HCT116 (cell line): ENCODE data around the gene PTRHD1. TPM values are rescaled to one million over a fixed set of nuclear protein-coding genes. Genes with fewer than 3 reads are reported as not detected.

Experiments
- ATAC-seq: fragments of 200-7000 bp; cut with Tn5 transposase; 2 replicates; pipeline ENCODE4 v1.9.1; 2020; ENCODE audit warnings: mild to moderate bottlenecking, moderate library complexity
- BruUV-seq: library from RNA; stranded (reverse); fragments of 400-500 nt; replicated peaks from 2 replicates; lab custom pipeline; 2021; lab: Mats Ljungman, UMichigan
- CTCF ChIA-PET: fragments of 300-600 bp; sonication (Branson Sonifier 250); formaldehyde crosslinking; loops from one replicate; lab custom pipeline; 2021; ENCODE audit warnings: antibody characterized with exemption; lab: Charles Lee
- POLR2A ChIA-PET: fragments of 300-600, 350-600 bp; sonication (Branson Sonifier 250); formaldehyde crosslinking; loops from one replicate; lab custom pipeline; 2021; ENCODE audit warnings: antibody characterized with exemption; lab: Charles Lee
- RAD21 ChIA-PET, 2 experiments: fragments of 300-600 bp; sonication (Branson Sonifier 250); formaldehyde crosslinking; loops; one replicate each; lab custom pipeline; 2023; ENCODE audit warnings: low total read pairs in 2 of 2; ENCODE audit not compliant: uncharacterized antibody in 2 of 2, unreplicated experiment in 2 of 2, low non-redundant PET in 1 of 2; lab: Charles Lee
- DNase-seq: peaks from one replicate; pipeline ENCODE4 v3.0.0-alpha.2; 2010; ENCODE audit warnings: low read depth, low spot score
- H2AFZ ChIP-seq: fragments of 200-600 bp; shearing (Covaris generic), sonication (generic); 2 replicates; pipeline ENCODE4 v1.6.1; 2017; ENCODE audit warnings: low read depth, mixed run types, mixed read lengths, antibody characterized with exemption, low read length; ENCODE audit not compliant: poor library complexity, severe bottlenecking
- H3K27ac ChIP-seq: 2 replicates; pipeline ENCODE4 v1.5.1; 2012; ENCODE audit warnings: low read depth, low read length
- H3K27me3 ChIP-seq: fragments of 200-600 bp; sonication (generic); 2 replicates; pipeline ENCODE4 v1.6.1; 2016; ENCODE audit warnings: mixed run types, low read length, mixed read lengths; ENCODE audit not compliant: insufficient read depth
- H3K36me3 ChIP-seq, 2 experiments: fragments of 200-500 bp in 1 of 2; fragments of 200-600 bp in 1 of 2; sonication (Bioruptor generic) in 1 of 2; sonication (generic) in 1 of 2; 2 replicates each; pipeline versions ENCODE4 v1.5.1 to v1.6.1; 2014 to 2016; ENCODE audit warnings: low read length in 2 of 2, inconsistent platforms in 1 of 2, mixed read lengths in 1 of 2, mixed run types in 1 of 2; ENCODE audit not compliant: insufficient read depth in 2 of 2, control insufficient read depth in 1 of 2
- H3K4me1 ChIP-seq, 2 experiments: fragments of 200-600 bp in 1 of 2; sonication (generic) in 1 of 2; 2 replicates each; pipeline versions ENCODE4 v1.5.1 to v1.6.1; 2012 to 2017; ENCODE audit warnings: low read length in 2 of 2, inconsistent platforms in 1 of 2, mild to moderate bottlenecking in 1 of 2, mixed read lengths in 1 of 2, mixed run types in 1 of 2, moderate library complexity in 1 of 2; ENCODE audit not compliant: insufficient read depth in 2 of 2, control insufficient read depth in 1 of 2
- H3K4me2 ChIP-seq: fragments of 200-600 bp; sonication (generic); 2 replicates; pipeline ENCODE4 v1.6.1; 2017; ENCODE audit warnings: mixed run types, low read length, mixed read lengths
- H3K4me3 ChIP-seq, 2 experiments: fragments of 200-600 bp in 1 of 2; sonication (generic) in 1 of 2; replicated peaks in 1 of 2; 2 replicates each; pipeline ENCODE4 v1.5.1; 2011 to 2016; ENCODE audit warnings: low read length in 2 of 2, control low read depth in 1 of 2, low read depth in 1 of 2, mild to moderate bottlenecking in 1 of 2, mixed read lengths in 1 of 2, mixed run types in 1 of 2
- H3K79me2 ChIP-seq: fragments of 200-600 bp; sonication (generic); 2 replicates; pipeline ENCODE4 v1.6.1; 2017; ENCODE audit warnings: mild to moderate bottlenecking, mixed run types, low read length, moderate library complexity, mixed read lengths; ENCODE audit not compliant: insufficient read depth
- H3K9ac ChIP-seq: fragments of 200-600 bp; sonication (generic); 2 replicates; pipeline ENCODE4 v1.6.1; 2016; ENCODE audit warnings: low read length, mixed read lengths
- H3K9me2 ChIP-seq: fragments of 200-600 bp; sonication (generic), shearing (Covaris generic); 2 replicates; pipeline ENCODE4 v1.6.1; 2017; ENCODE audit warnings: mixed run types, mild to moderate bottlenecking, moderate library complexity; ENCODE audit not compliant: insufficient read depth
- H3K9me3 ChIP-seq, 2 experiments: fragments of 200-500 bp in 1 of 2; fragments of 200-600 bp in 1 of 2; sonication (Bioruptor generic) in 1 of 2; sonication (generic) in 1 of 2; 2 replicates each; pipeline ENCODE4 v1.6.1; 2014 to 2017; ENCODE audit warnings: low read length in 2 of 2, mixed read lengths in 2 of 2, inconsistent platforms in 1 of 2, low read depth in 1 of 2, mild to moderate bottlenecking in 1 of 2, mixed run types in 1 of 2, moderate library complexity in 1 of 2; ENCODE audit not compliant: control insufficient read depth in 1 of 2, insufficient read depth in 1 of 2
- H4K20me1 ChIP-seq: fragments of 200-600 bp; sonication (generic), shearing (Covaris generic); 2 replicates; pipeline ENCODE4 v1.6.1; 2017; ENCODE audit warnings: mixed run types, mild to moderate bottlenecking, moderate library complexity; ENCODE audit not compliant: insufficient read depth
- ATF3 ChIP-seq: IDR thresholded peaks from 2 replicates; pipeline ENCODE4 v1.6.1; 2012
- CBX3 ChIP-seq: IDR thresholded peaks from 2 replicates; pipeline ENCODE4 v1.6.1; 2012; ENCODE audit warnings: low read depth
- CEBPB ChIP-seq: IDR thresholded peaks from 2 replicates; pipeline ENCODE4 v1.6.1; 2012; ENCODE audit warnings: low read depth
- EGR1 ChIP-seq: IDR thresholded peaks from 2 replicates; pipeline ENCODE4 v1.6.1; 2012; ENCODE audit warnings: low read depth
- ELF1 ChIP-seq: IDR thresholded peaks from 2 replicates; pipeline ENCODE4 v1.6.1; 2012; ENCODE audit warnings: low read depth, borderline replicate concordance
- EZH2 ChIP-seq: fragments of 200-600 bp; sonication (generic); IDR thresholded peaks from 2 replicates; pipeline ENCODE4 v1.6.1; 2017; ENCODE audit warnings: antibody characterized with exemption, mixed run types
- EZH2phosphoT487 ChIP-seq: fragments of 200-600 bp; IDR thresholded peaks from 2 replicates; pipeline ENCODE4 v1.6.1; 2018; ENCODE audit warnings: antibody characterized with exemption, borderline replicate concordance
- FOSL1 ChIP-seq: IDR thresholded peaks from 2 replicates; pipeline ENCODE4 v1.6.1; 2012; ENCODE audit warnings: low read depth
- JUND ChIP-seq: IDR thresholded peaks from 2 replicates; pipeline ENCODE4 v1.6.1; 2012
- MAX ChIP-seq: IDR thresholded peaks from 2 replicates; pipeline ENCODE4 v1.6.1; 2012
- POLR2A ChIP-seq: IDR thresholded peaks from 2 replicates; pipeline ENCODE4 v1.7.0; 2011; ENCODE audit warnings: borderline replicate concordance; ENCODE audit not compliant: insufficient read depth, insufficient read length; ENCODE audit errors: extremely low read depth
- POLR2AphosphoS5 ChIP-seq: IDR thresholded peaks from 2 replicates; pipeline ENCODE4 v1.6.1; 2011; ENCODE audit warnings: mild to moderate bottlenecking, low read depth, low read length, moderate library complexity
- REST ChIP-seq: IDR thresholded peaks from 2 replicates; pipeline ENCODE4 v1.6.1; 2012; ENCODE audit warnings: low read depth
- SIN3A ChIP-seq: IDR thresholded peaks from 2 replicates; pipeline ENCODE4 v1.6.1; 2012; ENCODE audit warnings: low read depth
- TCF7L2 ChIP-seq: IDR thresholded peaks from 2 replicates; pipeline ENCODE4 v1.7.0; 2011; ENCODE audit warnings: borderline replicate concordance, inconsistent platforms; ENCODE audit not compliant: insufficient read depth, insufficient read length; ENCODE audit errors: extremely low read depth
- ZBTB33 ChIP-seq: IDR thresholded peaks from 2 replicates; pipeline ENCODE4 v1.6.1; 2011; ENCODE audit warnings: mild to moderate bottlenecking, low read length, moderate library complexity; ENCODE audit not compliant: insufficient replicate concordance; ENCODE audit errors: extremely low read depth
- ZFX ChIP-seq: fragments of 450-650 bp; IDR thresholded peaks from 2 replicates; pipeline ENCODE4 v1.6.1; 2017
- ZNF274 ChIP-seq: fragments of 200-500 bp; sonication (Bioruptor generic); IDR thresholded peaks from 2 replicates; pipeline ENCODE4 v1.6.1; 2014; ENCODE audit warnings: mild to moderate bottlenecking, low read depth, low read length, inconsistent platforms
- intact Hi-C: fragments of 100-400 bp; cut with micrococcal nuclease; formaldehyde crosslinking; loops from 2 replicates; pipeline ENCODE4 v1.10.0; 2022
- total RNA-seq: library from RNA; stranded (reverse); gene quantifications from one replicate; pipeline ENCODE4 v1.2.1, GENCODE V29; 2021; ENCODE audit not compliant: unreplicated experiment

PTRHD1 gene
- total RNA-seq, 1 experiment from 2014 or later, result 24.3 TPM

DNA sequence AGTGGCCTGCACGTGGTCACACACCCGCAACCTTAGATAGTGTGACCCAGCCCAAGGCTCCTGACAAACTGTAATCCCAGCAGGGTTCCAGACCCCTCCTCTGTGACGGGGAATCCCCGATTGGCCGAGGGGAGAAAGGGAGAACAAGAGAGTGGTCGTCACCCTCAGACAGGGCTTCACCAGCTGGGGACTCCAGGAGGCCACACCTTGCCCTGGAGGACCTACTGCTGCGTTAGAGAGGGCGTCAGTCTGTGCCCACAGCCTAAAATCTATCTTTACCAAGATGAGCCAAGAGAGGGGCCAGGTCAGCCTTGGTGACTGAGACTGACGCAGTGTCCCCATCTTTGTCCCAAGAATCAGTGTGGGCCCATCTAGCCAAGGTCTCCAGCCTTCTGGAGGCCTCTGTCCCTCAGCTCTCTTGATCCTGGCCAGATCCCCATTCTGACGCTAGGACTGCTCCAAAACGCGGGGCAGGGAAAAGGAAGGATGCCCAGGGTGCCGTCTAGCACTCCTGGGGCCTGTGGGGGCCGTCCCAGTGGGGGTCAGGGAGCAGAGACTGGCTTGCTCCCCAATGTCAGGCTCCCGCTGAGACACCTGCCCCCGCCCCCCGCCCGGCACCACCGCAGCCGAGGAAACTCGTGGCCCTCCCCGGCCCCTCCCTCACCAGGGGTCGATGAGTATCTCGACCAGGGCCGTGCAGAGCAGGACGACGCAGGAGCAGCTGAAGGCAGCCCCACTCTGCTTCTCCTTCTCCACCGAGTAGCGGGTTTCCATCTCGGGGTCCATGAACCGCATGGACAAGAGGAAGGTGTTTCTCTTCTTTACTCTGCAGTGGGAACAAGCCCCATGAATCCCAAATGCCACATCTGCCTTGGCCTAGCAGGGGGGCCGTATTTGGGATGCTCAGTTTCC lies 40.9 kb upstream of the PTRHD1 start:
- H3K9ac ChIP-seq, result no peak overlapping the region
- intact Hi-C loops, result no loop called here
- no peaks in the 10 kb centered on the region for H3K79me2 ChIP-seq
- no peaks in the 10 kb centered on the region for H3K9me2 ChIP-seq
- no peaks in the 10 kb centered on the region for H3K27me3 ChIP-seq
- DNase-seq (no peak), ATAC-seq (no peak)
- H3K4me1 ChIP-seq, result peaks cover 0 to 17% of the 10 kb centered on the region in 2 experiments; a peak in 2 of 4 replicates
- H3K9me3 ChIP-seq, result no peaks in the 10 kb centered on the region
- H3K4me2 ChIP-seq, result no peak overlapping the region
- TF ChIP-seq POLR2A (no peak), FOSL1 (no peak), JUND (no peak), ZNF274 (no peak), EZH2phosphoT487 (no peak), ZFX (no peak), EGR1 (no peak), SIN3A (no peak), POLR2AphosphoS5 (no peak), ZBTB33 (no peak), TCF7L2 (no peak), CEBPB (no peak), CBX3 (no peak), REST (no peak), ATF3 (no peak), MAX (no peak), EZH2 (no peak), ELF1 (no peak)
- TF ChIP-seq, all 23 proteins: peak for 0
- POLR2A ChIA-PET, result no interaction called here
- Histone ChIP-seq H2AFZ (no peak overlapping the region), H4K20me1 (no peaks in the 10 kb centered on the region), H3K27ac (no peak overlapping the region), H3K4me3 (no peak overlapping the region), H3K36me3 (peaks cover 0 to 19% of the 10 kb centered on the region in 2 experiments; a peak in 3 of 4 replicates)
- no TSS peak for BruUV-seq
- CTCF ChIA-PET, result no interaction called here
- RAD21 ChIA-PET, result no interaction called here
